Colonic mucosa (tissue), 4 donors: ENCODE results near the gene EHBP1. TPM values are rescaled to one million over a fixed set of nuclear protein-coding genes. Genes with fewer than 3 reads are reported as not detected.

Experiments used
- DNase-seq: peaks from one replicate; pipeline ENCODE4 v3.0.0-alpha.2; 2020
- H3K27ac ChIP-seq: fragments of 200-600 bp; one replicate; pipeline ENCODE4 v1.8.0; 2021
- H3K27me3 ChIP-seq: fragments of 200-600 bp; one replicate; pipeline ENCODE4 v1.8.0; 2021
- H3K36me3 ChIP-seq: fragments of 200-600 bp; one replicate; pipeline ENCODE4 v1.8.0; 2021
- H3K4me1 ChIP-seq: fragments of 200-600 bp; one replicate; pipeline ENCODE4 v1.8.0; 2021; ENCODE audit warnings: mild to moderate bottlenecking
- H3K4me3 ChIP-seq: fragments of 200-600 bp; one replicate; pipeline ENCODE4 v1.8.0; 2021
- H3K9ac ChIP-seq, 2 donors: one replicate each; pipeline ENCODE4 v1.7.0; 2013; ENCODE audit warnings: control low read depth in 2 of 2, low read depth in 2 of 2, low read length in 2 of 2
- H3K9me3 ChIP-seq: fragments of 200-600 bp; one replicate; pipeline ENCODE4 v1.8.0; 2021
- intact Hi-C: fragments of 100-400 bp; cut with DNase I; formaldehyde crosslinking; loops from one replicate; pipeline ENCODE4 v1.14.1; 2022
- total RNA-seq, 2 donors: library from RNA; stranded (reverse); fragmentation: NEBNext Ultra II Directional in 1 of 2; extraction: Animal tissue kit (Norgen Biotek cat#: 25700) in 1 of 2; gene quantifications; one replicate each; pipeline ENCODE4 v1.2.1, GENCODE V29; 2021
- TF ChIP-seq, protein P1 (sequence below): fragments of 200-600 bp; IDR thresholded peaks from one replicate; pipeline ENCODE4 v1.8.0; 2022; ENCODE audit warnings: antibody characterized with exemption, mild to moderate bottlenecking
- donor health status: healthy.
- donor health status: DM: no; HTN: no; CAD: no.
- donor health status: DM: no; HTN: no; CAD: no.

EHBP1 gene
- total RNA-seq, 2 donors from 2014 or later: 23.6 to 32.7 TPM

DNA sequence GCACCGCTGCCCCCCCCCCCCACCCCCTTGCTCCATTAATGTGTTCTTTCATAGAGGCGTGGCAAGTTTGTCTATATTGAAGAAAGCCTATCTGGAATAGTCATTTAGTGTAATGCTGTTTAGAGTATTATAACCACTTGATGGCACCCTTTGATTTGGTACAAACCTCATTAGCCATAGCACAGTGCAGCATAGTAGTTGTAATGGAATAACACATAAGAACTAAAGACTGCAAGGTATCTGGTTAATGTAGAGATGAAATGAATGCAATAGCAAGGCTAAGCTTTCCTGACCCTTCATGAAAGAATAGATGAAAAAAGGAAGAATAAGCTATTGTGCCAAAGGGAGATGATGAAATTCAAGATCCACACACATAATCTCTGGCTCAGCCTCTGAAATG, 81.9 kb downstream of the EHBP1 start:
- H3K36me3 ChIP-seq: no peaks in the 10 kb centered on the region
- no peak for DNase-seq
- no peaks in the 10 kb centered on the region for H3K9me3 ChIP-seq
- intact Hi-C loops: loop anchor here (5.0 to 10.0 kb wide), 2 partner anchors 635 to 697 kb away; no protein-coding TSS in a partner anchor
- TF ChIP-seq, protein P1, sequence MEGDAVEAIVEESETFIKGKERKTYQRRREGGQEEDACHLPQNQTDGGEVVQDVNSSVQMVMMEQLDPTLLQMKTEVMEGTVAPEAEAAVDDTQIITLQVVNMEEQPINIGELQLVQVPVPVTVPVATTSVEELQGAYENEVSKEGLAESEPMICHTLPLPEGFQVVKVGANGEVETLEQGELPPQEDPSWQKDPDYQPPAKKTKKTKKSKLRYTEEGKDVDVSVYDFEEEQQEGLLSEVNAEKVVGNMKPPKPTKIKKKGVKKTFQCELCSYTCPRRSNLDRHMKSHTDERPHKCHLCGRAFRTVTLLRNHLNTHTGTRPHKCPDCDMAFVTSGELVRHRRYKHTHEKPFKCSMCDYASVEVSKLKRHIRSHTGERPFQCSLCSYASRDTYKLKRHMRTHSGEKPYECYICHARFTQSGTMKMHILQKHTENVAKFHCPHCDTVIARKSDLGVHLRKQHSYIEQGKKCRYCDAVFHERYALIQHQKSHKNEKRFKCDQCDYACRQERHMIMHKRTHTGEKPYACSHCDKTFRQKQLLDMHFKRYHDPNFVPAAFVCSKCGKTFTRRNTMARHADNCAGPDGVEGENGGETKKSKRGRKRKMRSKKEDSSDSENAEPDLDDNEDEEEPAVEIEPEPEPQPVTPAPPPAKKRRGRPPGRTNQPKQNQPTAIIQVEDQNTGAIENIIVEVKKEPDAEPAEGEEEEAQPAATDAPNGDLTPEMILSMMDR: no peak
- no peak overlapping the region for H3K4me3 ChIP-seq
- H3K27ac ChIP-seq: no peak overlapping the region
- H3K4me1 ChIP-seq: no peaks in the 10 kb centered on the region
- H3K9ac ChIP-seq: no peak overlapping the region
- no peaks in the 10 kb centered on the region for H3K27me3 ChIP-seq

DNA sequence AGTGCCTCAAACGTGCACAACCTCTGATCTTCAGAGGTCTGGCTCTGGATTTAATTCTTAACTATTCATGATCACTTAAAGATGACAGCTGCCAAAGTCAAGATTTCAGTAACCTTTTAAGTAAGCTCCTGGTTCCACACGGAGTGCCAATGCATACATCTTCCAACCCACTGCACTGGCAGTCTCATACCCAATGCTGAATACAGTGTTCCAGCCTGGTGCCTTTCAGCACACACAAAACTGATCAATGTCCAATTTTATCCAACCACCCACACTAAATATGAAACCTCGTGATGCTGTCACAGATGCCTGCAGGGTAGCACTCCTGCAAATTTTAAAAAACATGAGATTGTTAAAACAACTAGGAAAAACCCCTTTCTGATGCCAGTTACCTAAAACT, 84.0 kb downstream of the EHBP1 start:
- no peak overlapping the region for H3K9ac ChIP-seq
- DNase-seq: no peak
- no peaks in the 10 kb centered on the region for H3K36me3 ChIP-seq
- TF ChIP-seq, protein P1: no peak
- H3K9me3 ChIP-seq: no peaks in the 10 kb centered on the region
- H3K4me3 ChIP-seq: no peak overlapping the region
- intact Hi-C loops: loop anchor here (5.0 to 10.0 kb wide), 2 partner anchors 633 to 695 kb away; no protein-coding TSS in a partner anchor
- H3K27ac ChIP-seq: no peak overlapping the region
- H3K4me1 ChIP-seq: no peaks in the 10 kb centered on the region
- H3K27me3 ChIP-seq: no peaks in the 10 kb centered on the region

DNA sequence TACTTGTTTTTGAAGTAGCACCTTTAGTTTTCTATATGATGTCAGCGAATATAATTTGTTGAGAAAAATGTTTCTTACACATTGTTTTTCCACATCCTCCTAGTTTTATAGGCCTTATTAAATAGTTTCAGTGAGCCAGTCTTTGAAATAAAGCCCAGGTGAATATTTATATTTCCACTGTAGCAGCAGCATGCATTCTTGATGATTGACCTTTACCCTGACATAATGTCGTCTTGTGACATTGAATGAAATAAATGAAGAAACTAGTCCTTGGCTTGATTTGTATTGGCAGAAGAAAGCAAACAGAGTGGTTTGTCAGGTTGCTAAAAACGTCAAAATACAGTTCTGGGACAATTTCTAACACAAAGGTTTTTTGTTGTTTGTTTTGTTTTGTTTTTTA, 84.4 kb downstream of the EHBP1 start:
- Histone ChIP-seq H3K27ac (no peak overlapping the region), H3K9me3 (no peaks in the 10 kb centered on the region), H3K27me3 (no peaks in the 10 kb centered on the region), H3K36me3 (no peaks in the 10 kb centered on the region), H3K4me1 (no peaks in the 10 kb centered on the region), H3K4me3 (no peak overlapping the region), H3K9ac (no peak overlapping the region)
- no peak for DNase-seq
- intact Hi-C loops: loop anchor here (5.0 to 10.0 kb wide), 2 partner anchors 632 to 695 kb away; no protein-coding TSS in a partner anchor
- TF ChIP-seq, protein P1: no peak

DNA sequence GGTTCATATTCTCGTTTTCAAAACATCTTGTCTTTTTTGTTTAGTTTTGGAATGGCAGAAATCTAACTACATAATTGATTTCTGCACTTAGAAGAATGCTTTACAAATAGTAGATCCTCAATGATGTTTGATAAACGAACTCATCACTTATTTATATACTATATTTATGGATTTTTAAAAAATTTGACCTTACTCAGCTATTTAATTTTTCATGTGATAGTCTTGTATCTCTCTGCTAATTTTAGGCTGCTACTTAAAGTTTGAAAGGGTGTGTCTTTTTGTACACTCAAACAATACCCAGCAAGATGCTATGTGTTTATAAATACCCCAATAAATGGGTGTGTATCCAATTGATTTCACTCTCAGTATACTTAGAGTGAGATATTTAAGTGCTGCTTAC, 86.9 kb downstream of the EHBP1 start:
- Histone ChIP-seq H3K4me3 (no peak overlapping the region), H3K27me3 (no peaks in the 10 kb centered on the region), H3K4me1 (no peaks in the 10 kb centered on the region), H3K36me3 (no peaks in the 10 kb centered on the region), H3K9me3 (no peaks in the 10 kb centered on the region), H3K27ac (no peak overlapping the region), H3K9ac (no peak overlapping the region)
- TF ChIP-seq, protein P1: no peak
- intact Hi-C loops: no loop called here
- no peak for DNase-seq

DNA sequence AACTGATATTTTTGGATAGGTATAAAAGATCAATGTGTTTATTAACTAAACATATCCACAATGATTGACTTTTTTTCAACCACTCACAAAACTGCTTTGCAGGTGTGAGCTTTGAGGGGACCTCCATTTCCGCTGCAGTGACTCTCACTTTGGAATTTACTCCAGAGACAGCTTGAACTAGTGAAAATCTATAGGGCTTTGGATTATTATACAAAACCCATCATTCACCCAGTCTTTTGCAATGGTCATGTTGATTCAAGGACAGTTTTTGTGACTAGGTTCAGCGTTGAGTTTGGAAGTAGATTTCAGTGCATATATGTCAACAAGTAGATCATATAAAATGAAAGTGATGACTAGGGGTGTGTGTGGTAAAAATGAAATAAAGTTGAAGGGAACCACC, 87.7 kb downstream of the EHBP1 start:
- Histone ChIP-seq H3K4me3 (no peak overlapping the region), H3K9me3 (no peaks in the 10 kb centered on the region), H3K27ac (no peak overlapping the region), H3K36me3 (no peaks in the 10 kb centered on the region), H3K9ac (no peak overlapping the region), H3K4me1 (no peaks in the 10 kb centered on the region), H3K27me3 (no peaks in the 10 kb centered on the region)
- DNase-seq: no peak
- TF ChIP-seq, protein P1: no peak
- intact Hi-C loops: no loop called here
